Thoracic aorta (tissue), 2 donors: ENCODE measurements around the gene IRX3. TPM values are rescaled to one million over a fixed set of nuclear protein-coding genes. Genes with fewer than 3 reads are reported as not detected.

ENCODE experiments used
- ATAC-seq: fragments of 150-250 bp; one replicate; pipeline ENCODE4 v1.8.0; 2017; ENCODE audit warnings: low read depth; ENCODE audit not compliant: insufficient number of reproducible peaks, low FRiP score
- DNase-seq: peaks from one replicate; pipeline ENCODE4 v3.0.0-alpha.2; 2020; ENCODE audit warnings: low spot score
- H3K27ac ChIP-seq, 2 donors: fragments of 200-600 bp; sonication (generic); 1 replicate in 1 of 2; 2 replicates in 1 of 2; pipeline ENCODE4 v1.5.1; 2016; ENCODE audit warnings: mild to moderate bottlenecking in 2 of 2, moderate library complexity in 2 of 2
- H3K27me3 ChIP-seq: fragments of 200-600 bp; sonication (generic); replicated peaks from 2 replicates; pipeline ENCODE4 v1.6.0; 2016; ENCODE audit warnings: mild to moderate bottlenecking; ENCODE audit not compliant: insufficient read depth
- H3K36me3 ChIP-seq: fragments of 200-600 bp; sonication (generic); one replicate; pipeline ENCODE4 v1.5.1; 2016
- H3K4me1 ChIP-seq, 2 donors: fragments of 200-600 bp; sonication (generic); 1 replicate in 1 of 2; 2 replicates in 1 of 2; pipeline versions ENCODE4 v1.5.1 to v1.6.0; 2016; ENCODE audit warnings: low read depth in 2 of 2, mild to moderate bottlenecking in 1 of 2; ENCODE audit not compliant: control insufficient read depth in 1 of 2
- H3K4me3 ChIP-seq: fragments of 200-600 bp; sonication (generic); 2 replicates; pipeline ENCODE4 v1.5.1; 2016; ENCODE audit warnings: mild to moderate bottlenecking
- H3K9me3 ChIP-seq: fragments of 200-600 bp; sonication (generic); 2 replicates; pipeline ENCODE4 v1.5.1; 2016
- total RNA-seq, 2 donors: library from RNA; depleted of rRNA; stranded (reverse); fragments of >200 nt; gene quantifications; one replicate each; pipeline versions ENCODE4 v1.1.0 to v1.2.3, GENCODE V29; 2016
- TF ChIP-seq, protein P1 (sequence below): fragments of 200-600 bp; sonication (generic); IDR thresholded peaks from one replicate; pipeline ENCODE4 v1.5.1; 2019; ENCODE audit warnings: antibody characterized with exemption

IRX3 gene
- total RNA-seq, 2 donors from 2014 or later = 0.95 to 2.0 TPM

DNA sequence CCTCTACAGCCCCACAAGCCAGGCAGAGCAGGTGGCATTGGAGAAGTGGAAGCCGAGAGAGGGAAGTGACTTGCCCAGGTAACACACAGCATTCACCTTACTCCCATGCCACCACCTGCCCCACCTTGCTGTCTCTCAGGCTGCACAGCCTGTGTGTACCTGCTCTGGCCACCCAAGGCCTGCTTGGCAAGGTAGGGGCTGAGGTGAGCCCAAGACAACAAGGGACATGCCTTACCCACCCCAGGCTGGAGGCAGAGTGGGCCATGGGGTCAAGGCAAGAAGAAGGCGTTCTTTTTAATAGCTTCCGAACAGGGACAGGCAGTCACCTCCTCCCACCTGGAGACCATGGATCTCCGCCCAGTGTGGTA is 40.1 kb downstream of the IRX3 start:
- no peaks in the 10 kb centered on the region for H3K27me3 ChIP-seq
- H3K4me3 ChIP-seq = no peak overlapping the region
- H3K36me3 ChIP-seq = no peaks in the 10 kb centered on the region
- no peaks in the 10 kb centered on the region for H3K9me3 ChIP-seq
- H3K27ac ChIP-seq = no peak overlapping the region
- ATAC-seq = no peak
- TF ChIP-seq, protein P1, sequence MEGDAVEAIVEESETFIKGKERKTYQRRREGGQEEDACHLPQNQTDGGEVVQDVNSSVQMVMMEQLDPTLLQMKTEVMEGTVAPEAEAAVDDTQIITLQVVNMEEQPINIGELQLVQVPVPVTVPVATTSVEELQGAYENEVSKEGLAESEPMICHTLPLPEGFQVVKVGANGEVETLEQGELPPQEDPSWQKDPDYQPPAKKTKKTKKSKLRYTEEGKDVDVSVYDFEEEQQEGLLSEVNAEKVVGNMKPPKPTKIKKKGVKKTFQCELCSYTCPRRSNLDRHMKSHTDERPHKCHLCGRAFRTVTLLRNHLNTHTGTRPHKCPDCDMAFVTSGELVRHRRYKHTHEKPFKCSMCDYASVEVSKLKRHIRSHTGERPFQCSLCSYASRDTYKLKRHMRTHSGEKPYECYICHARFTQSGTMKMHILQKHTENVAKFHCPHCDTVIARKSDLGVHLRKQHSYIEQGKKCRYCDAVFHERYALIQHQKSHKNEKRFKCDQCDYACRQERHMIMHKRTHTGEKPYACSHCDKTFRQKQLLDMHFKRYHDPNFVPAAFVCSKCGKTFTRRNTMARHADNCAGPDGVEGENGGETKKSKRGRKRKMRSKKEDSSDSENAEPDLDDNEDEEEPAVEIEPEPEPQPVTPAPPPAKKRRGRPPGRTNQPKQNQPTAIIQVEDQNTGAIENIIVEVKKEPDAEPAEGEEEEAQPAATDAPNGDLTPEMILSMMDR = no peak
- DNase-seq = no peak
- no peaks in the 10 kb centered on the region for H3K4me1 ChIP-seq

DNA sequence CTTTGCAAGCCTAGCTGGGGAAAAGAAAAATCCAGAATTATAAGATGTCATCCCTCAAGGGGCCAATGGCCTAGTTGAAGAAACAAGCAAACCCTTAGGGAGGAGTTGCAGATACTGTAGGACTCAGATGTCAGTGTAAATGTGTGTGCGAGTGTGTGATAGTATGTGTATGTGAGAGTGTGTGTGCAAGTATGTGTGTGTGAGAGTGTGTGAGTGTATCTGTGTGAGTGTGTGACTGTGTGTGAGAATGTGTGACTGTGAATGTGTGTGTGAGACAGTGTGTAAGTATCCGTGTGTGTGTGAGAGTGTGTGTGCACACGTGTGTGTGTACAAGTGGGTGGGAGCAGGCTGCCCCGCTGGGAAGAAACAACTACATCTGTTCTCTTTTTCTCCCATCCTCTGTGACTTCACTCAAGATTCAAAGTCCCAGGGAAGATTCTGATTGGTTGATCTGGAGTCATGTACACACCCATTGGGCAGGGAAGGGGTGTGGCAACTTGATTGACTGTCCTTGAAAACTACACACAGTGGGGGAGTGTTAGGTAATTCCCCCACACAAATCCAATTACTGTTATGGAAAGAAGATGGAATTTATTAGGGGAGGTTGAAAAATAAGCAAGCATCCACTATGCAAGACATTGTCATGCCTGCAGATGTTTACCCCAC is 40.7 kb downstream of the IRX3 start:
- no peak overlapping the region for H3K4me3 ChIP-seq
- H3K4me1 ChIP-seq = peaks cover 0 to 3% of the 10 kb centered on the region in 2 donors
- H3K36me3 ChIP-seq = no peaks in the 10 kb centered on the region
- ATAC-seq (no peak), DNase-seq (no peak)
- no peaks in the 10 kb centered on the region for H3K27me3 ChIP-seq
- TF ChIP-seq, protein P1 = no peak
- H3K9me3 ChIP-seq = no peaks in the 10 kb centered on the region
- H3K27ac ChIP-seq = no peak overlapping the region

DNA sequence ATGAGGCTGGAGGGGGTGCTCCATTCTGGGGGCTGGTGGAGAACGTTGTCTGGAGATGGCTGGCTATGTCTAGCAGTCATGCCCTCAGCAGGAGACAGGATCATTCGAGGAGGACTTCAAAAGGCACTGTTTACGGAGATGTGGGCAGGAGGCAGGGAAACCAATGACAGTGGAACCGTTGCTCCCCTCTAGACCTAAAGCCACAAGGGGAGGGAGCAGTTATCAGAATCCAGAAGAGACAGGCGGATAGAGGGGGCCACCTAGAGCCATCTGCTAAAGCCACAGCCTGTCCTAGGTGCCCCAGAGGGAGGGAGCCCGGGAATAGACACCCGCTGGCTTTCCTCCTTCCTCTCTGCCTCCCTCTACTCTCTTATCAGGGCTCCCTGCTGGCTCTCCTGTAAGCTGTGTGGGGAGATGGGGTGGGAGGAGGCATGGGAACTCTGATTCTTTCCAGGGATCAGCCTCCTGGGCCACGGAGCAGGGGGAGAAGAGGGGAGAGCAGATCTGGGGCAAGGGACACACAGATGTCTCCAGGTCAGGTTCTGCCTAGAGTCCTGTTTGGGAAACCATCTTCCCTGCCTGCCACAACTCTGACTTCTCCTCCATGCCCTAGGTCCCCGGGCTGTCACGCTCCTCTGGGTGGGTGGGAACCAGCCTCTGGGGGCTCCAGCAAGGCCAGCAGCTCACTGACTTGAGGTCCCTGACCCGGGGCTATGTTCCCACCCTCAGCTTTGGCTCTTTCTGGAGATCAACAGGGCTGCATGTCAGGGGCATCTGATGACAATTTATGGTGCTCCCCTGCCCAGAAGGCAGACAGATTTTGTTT is 42.3 kb downstream of the IRX3 start:
- no peaks in the 10 kb centered on the region for H3K36me3 ChIP-seq
- ATAC-seq (no peak), DNase-seq (no peak)
- peaks cover 0 to 19% of the 10 kb centered on the region in 2 donors for H3K4me1 ChIP-seq
- no peak overlapping the region for H3K27ac ChIP-seq
- no peak overlapping the region for H3K4me3 ChIP-seq
- H3K27me3 ChIP-seq = no peaks in the 10 kb centered on the region
- no peaks in the 10 kb centered on the region for H3K9me3 ChIP-seq
- TF ChIP-seq, protein P1 = no peak

DNA sequence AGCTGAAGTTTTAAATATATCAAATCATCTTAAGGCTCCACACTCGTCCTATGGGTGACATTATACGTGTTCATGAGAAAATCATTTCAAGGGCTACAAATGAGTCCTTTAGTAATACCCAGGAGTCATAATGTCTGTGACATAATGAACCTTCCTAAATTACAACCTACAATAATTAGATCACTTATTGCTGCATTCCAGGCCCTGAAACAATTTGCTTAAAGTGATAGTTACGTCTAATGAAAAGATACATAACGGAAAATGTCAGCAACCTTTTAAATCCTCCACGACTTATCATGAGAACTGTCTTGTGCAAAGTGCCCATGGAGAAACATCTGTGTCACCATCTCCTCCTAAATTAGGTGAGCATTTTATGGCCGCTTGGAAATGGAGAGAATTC is 43.4 kb downstream of the IRX3 start:
- DNase-seq (no peak), ATAC-seq (no peak)
- peaks cover 0 to 20% of the 10 kb centered on the region in 2 donors for H3K4me1 ChIP-seq
- H3K4me3 ChIP-seq = no peak overlapping the region
- no peaks in the 10 kb centered on the region for H3K9me3 ChIP-seq
- no peaks in the 10 kb centered on the region for H3K36me3 ChIP-seq
- H3K27ac ChIP-seq = no peak overlapping the region
- TF ChIP-seq, protein P1 = no peak
- H3K27me3 ChIP-seq = no peaks in the 10 kb centered on the region

DNA sequence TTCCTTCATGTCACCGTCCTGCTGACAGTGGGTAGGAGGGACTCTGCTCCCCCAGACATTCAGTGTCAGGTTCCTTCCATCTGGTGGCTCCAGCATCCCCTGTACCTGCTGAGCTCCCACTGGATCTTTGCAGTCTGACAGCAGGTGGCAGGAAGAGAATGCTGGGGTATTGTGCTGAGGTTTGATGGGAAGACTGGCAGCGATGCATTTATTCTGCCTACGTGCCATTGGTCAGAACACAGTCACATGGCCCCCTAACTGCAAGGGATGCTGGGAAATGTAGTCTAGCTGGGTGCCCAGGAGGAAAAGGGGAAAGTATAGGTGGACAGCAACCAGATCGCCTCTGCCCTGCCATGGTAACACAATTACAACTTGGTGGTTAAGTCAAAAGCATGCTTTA is 44.4 kb downstream of the IRX3 start:
- Histone ChIP-seq H3K4me1 (peaks cover 0 to 20% of the 10 kb centered on the region in 2 donors), H3K27ac (no peak overlapping the region), H3K4me3 (no peak overlapping the region), H3K27me3 (no peaks in the 10 kb centered on the region), H3K9me3 (no peaks in the 10 kb centered on the region), H3K36me3 (no peaks in the 10 kb centered on the region)
- no peak for DNase-seq
- ATAC-seq = no peak
- TF ChIP-seq, protein P1 = no peak
